ENCODE measurements around the gene CCN5.
"Not testable (repeated sequence)": the region's sequence is repeated elsewhere in the genome, so short reads cannot be mapped to it uniquely, and the experiment has no call there.

Gene CCN5

DNA sequence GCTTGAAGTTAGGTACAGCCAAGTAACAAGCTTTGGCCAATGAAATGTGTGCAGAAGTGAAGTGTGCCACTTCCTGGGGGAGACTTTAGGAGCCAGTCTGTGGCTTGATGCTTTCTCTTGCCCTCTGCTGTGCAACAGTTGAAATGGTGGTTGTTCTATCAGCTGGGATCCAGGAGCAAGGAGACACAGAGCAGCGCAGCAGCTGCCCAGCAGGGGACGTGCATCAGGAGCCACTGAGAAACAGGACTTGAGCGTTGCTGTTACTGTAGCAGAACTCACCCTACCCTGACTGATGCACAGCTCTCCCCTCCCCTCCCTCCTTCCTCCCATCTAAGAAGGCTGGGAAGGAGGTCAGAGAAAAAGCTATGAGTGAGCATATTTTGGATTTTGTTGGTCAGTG lies 18.9 kb upstream of the CCN5 start:
- Histone ChIP-seq H3K4me3 (ENCODE audit: low read depth, low read length) (no peak overlapping the region), H2AK5ac (ENCODE audit: low read length) (no peak overlapping the region), H4K8ac (ENCODE audit: low read depth, low read length) (no peak overlapping the region), H3K79me2 (ENCODE audit: control insufficient read depth, insufficient read depth, low read length, poor library complexity) (no peaks in the 10 kb centered on the region), H3K27ac (ENCODE audit: low read depth, low read length) (no peak overlapping the region), H3K14ac (ENCODE audit: low read length) (no peak overlapping the region), H2AFZ (ENCODE audit: insufficient read depth, low read length, poor library complexity) (no peak overlapping the region), H4K91ac (ENCODE audit: low read depth, low read length) (no peak overlapping the region), H3K23ac (ENCODE audit: low read length) (no peak overlapping the region), H3K79me1 (ENCODE audit: low read length) (peaks cover 7% of the 10 kb centered on the region), H3K9ac (ENCODE audit: low read length) (no peak overlapping the region), H2BK12ac (ENCODE audit: low read length) (no peak overlapping the region), H3K4me2 (ENCODE audit: low read length) (no peak overlapping the region), H3K4ac (ENCODE audit: low read depth, low read length) (no peak overlapping the region), H3K27me3 (ENCODE audit: insufficient read depth, low read length) (no peaks in the 10 kb centered on the region), H2BK5ac (ENCODE audit: low read depth, low read length, poor library complexity) (no peak overlapping the region), H3K18ac (ENCODE audit: low read length) (no peak overlapping the region), H3K4me1 (ENCODE audit: control insufficient read depth in 1 of 2, insufficient read depth in 2 of 2, low read length in 2 of 2) (peaks cover 8 to 11% of the 10 kb centered on the region in 2 experiments), H4K12ac (ENCODE audit: low read depth, low read length) (no peak overlapping the region), H3K9me3 (ENCODE audit: insufficient read depth, low read depth, low read length) (no peaks in the 10 kb centered on the region), H2BK120ac (ENCODE audit: insufficient read depth, low read length, poor library complexity) (no peak overlapping the region), H3K36me3 (ENCODE audit: control insufficient read depth in 1 of 2, insufficient read depth in 2 of 2, low read length in 2 of 2) (no peaks in the 10 kb centered on the region)
- no CpG with 5 or more reads among the region's 3 CpGs for WGBS (ENCODE audit: extremely low coverage, insufficient coverage, insufficient read length)
- no peak for DNase-seq

DNA sequence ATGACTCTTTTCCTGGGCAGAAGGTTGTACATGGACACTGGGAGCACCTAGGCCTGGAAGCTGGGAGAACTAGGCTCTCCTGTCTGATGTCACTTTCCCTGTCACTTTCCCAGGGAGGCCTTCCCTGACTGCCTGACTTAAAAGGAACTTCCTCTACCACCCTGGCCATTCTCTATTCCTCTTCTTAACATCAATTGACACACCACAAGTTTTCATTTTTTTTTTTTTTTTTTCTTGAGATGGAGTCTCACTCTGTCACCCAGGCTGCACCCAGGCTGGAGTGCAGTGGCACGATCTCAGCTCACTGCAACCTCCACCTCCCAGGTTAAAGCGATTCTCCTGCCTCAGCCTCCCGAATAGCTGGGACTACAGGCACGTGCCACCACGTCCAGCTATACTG lies 18.1 kb upstream of the CCN5 start:
- not testable (repeated sequence) for DNase-seq; H3K18ac ChIP-seq (ENCODE audit: low read length); H3K4me3 ChIP-seq (ENCODE audit: low read depth, low read length); H4K8ac ChIP-seq (ENCODE audit: low read depth, low read length); H2BK120ac ChIP-seq (ENCODE audit: insufficient read depth, low read length, poor library complexity); H2BK5ac ChIP-seq (ENCODE audit: low read depth, low read length, poor library complexity); H3K4ac ChIP-seq (ENCODE audit: low read depth, low read length); H2BK12ac ChIP-seq (ENCODE audit: low read length); H3K36me3 ChIP-seq (ENCODE audit: control insufficient read depth in 1 of 2, insufficient read depth in 2 of 2, low read length in 2 of 2); H3K27me3 ChIP-seq (ENCODE audit: insufficient read depth, low read length); H2AK5ac ChIP-seq (ENCODE audit: low read length); H3K79me1 ChIP-seq (ENCODE audit: low read length); H3K79me2 ChIP-seq (ENCODE audit: control insufficient read depth, insufficient read depth, low read length, poor library complexity); H3K4me2 ChIP-seq (ENCODE audit: low read length); H4K12ac ChIP-seq (ENCODE audit: low read depth, low read length); H4K91ac ChIP-seq (ENCODE audit: low read depth, low read length); H3K27ac ChIP-seq (ENCODE audit: low read depth, low read length); H3K23ac ChIP-seq (ENCODE audit: low read length); H3K9me3 ChIP-seq (ENCODE audit: insufficient read depth, low read depth, low read length); H2AFZ ChIP-seq (ENCODE audit: insufficient read depth, low read length, poor library complexity); H3K14ac ChIP-seq (ENCODE audit: low read length); H3K9ac ChIP-seq (ENCODE audit: low read length)
- peaks cover 8 to 11% of the 10 kb centered on the region in 2 experiments for H3K4me1 ChIP-seq (ENCODE audit: control insufficient read depth in 1 of 2, insufficient read depth in 2 of 2, low read length in 2 of 2)
- WGBS (ENCODE audit: extremely low coverage, insufficient coverage, insufficient read length), result no CpG with 5 or more reads among the region's 5 CpGs

GRCh38 chr20:44698351-44698750 lies 16.8 kb upstream of the CCN5 start:
- H3K27ac ChIP-seq (ENCODE audit: low read depth, low read length), result no peak overlapping the region
- no peak overlapping the region for H3K4ac ChIP-seq (ENCODE audit: low read depth, low read length)
- H3K4me1 ChIP-seq (ENCODE audit: control insufficient read depth in 1 of 2, insufficient read depth in 2 of 2, low read length in 2 of 2), result peaks cover 3 to 5% of the 10 kb centered on the region in 2 experiments
- no peaks in the 10 kb centered on the region for H3K36me3 ChIP-seq (ENCODE audit: control insufficient read depth in 1 of 2, insufficient read depth in 2 of 2, low read length in 2 of 2)
- no peak overlapping the region for H4K91ac ChIP-seq (ENCODE audit: low read depth, low read length)
- no peak overlapping the region for H2BK5ac ChIP-seq (ENCODE audit: low read depth, low read length, poor library complexity)
- no peak overlapping the region for H3K4me3 ChIP-seq (ENCODE audit: low read depth, low read length)
- no peaks in the 10 kb centered on the region for H3K27me3 ChIP-seq (ENCODE audit: insufficient read depth, low read length)
- whole genome bisulfite sequencing (ENCODE audit: extremely low coverage, insufficient coverage, insufficient read length), result no CpG with 5 or more reads among the region's 3 CpGs
- H4K8ac ChIP-seq (ENCODE audit: low read depth, low read length), result no peak overlapping the region
- no peak overlapping the region for H2AK5ac ChIP-seq (ENCODE audit: low read length)
- no peak overlapping the region for H2BK12ac ChIP-seq (ENCODE audit: low read length)
- H3K9ac ChIP-seq (ENCODE audit: low read length), result no peak overlapping the region
- no peak for DNase-seq
- H3K9me3 ChIP-seq (ENCODE audit: insufficient read depth, low read depth, low read length), result peaks cover 1% of the 10 kb centered on the region
- no peak overlapping the region for H3K14ac ChIP-seq (ENCODE audit: low read length)
- H3K23ac ChIP-seq (ENCODE audit: low read length), result no peak overlapping the region
- H2BK120ac ChIP-seq (ENCODE audit: insufficient read depth, low read length, poor library complexity), result no peak overlapping the region
- no peaks in the 10 kb centered on the region for H3K79me2 ChIP-seq (ENCODE audit: control insufficient read depth, insufficient read depth, low read length, poor library complexity)
- H3K18ac ChIP-seq (ENCODE audit: low read length), result no peak overlapping the region
- no peak overlapping the region for H2AFZ ChIP-seq (ENCODE audit: insufficient read depth, low read length, poor library complexity)
- no peak overlapping the region for H3K4me2 ChIP-seq (ENCODE audit: low read length)
- H3K79me1 ChIP-seq (ENCODE audit: low read length), result peaks cover under 1% of the 10 kb centered on the region
- H4K12ac ChIP-seq (ENCODE audit: low read depth, low read length), result no peak overlapping the region

DNA sequence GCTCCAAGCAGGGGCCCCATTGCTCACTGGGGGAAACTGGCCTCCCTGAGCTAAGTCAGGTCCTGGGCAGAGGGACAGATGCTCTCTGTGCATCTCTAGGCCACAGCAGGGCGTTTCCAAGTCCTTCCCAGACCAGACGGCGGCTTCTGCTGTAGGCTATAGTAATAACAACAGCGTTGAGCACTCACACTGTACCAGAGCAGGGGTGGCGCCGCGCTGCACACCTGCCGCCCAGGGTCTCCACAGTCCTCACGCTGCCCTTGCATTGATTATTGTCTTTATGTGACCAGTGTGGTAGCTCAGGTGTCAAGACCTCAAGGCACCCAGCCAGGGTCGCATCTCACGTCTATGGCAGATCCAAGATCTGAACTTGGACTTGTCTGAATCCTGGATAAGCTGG lies 14.9 kb upstream of the CCN5 start:
- Histone ChIP-seq H2AK5ac (ENCODE audit: low read length) (no peak overlapping the region), H3K4me1 (ENCODE audit: control insufficient read depth in 1 of 2, insufficient read depth in 2 of 2, low read length in 2 of 2) (no peaks in the 10 kb centered on the region), H3K9me3 (ENCODE audit: insufficient read depth, low read depth, low read length) (peaks cover 1% of the 10 kb centered on the region), H4K8ac (ENCODE audit: low read depth, low read length) (no peak overlapping the region), H2BK12ac (ENCODE audit: low read length) (no peak overlapping the region), H2BK5ac (ENCODE audit: low read depth, low read length, poor library complexity) (no peak overlapping the region), H4K12ac (ENCODE audit: low read depth, low read length) (no peak overlapping the region), H3K4me2 (ENCODE audit: low read length) (no peak overlapping the region), H2AFZ (ENCODE audit: insufficient read depth, low read length, poor library complexity) (no peak overlapping the region), H3K79me2 (ENCODE audit: control insufficient read depth, insufficient read depth, low read length, poor library complexity) (no peaks in the 10 kb centered on the region), H2BK120ac (ENCODE audit: insufficient read depth, low read length, poor library complexity) (no peak overlapping the region), H3K14ac (ENCODE audit: low read length) (no peak overlapping the region), H3K18ac (ENCODE audit: low read length) (no peak overlapping the region), H3K4me3 (ENCODE audit: low read depth, low read length) (no peak overlapping the region), H3K4ac (ENCODE audit: low read depth, low read length) (no peak overlapping the region), H3K36me3 (ENCODE audit: control insufficient read depth in 1 of 2, insufficient read depth in 2 of 2, low read length in 2 of 2) (no peaks in the 10 kb centered on the region), H3K9ac (ENCODE audit: low read length) (no peak overlapping the region), H4K91ac (ENCODE audit: low read depth, low read length) (no peak overlapping the region), H3K27me3 (ENCODE audit: insufficient read depth, low read length) (no peaks in the 10 kb centered on the region), H3K23ac (ENCODE audit: low read length) (no peak overlapping the region), H3K27ac (ENCODE audit: low read depth, low read length) (no peak overlapping the region), H3K79me1 (ENCODE audit: low read length) (no peaks in the 10 kb centered on the region)
- WGBS (ENCODE audit: extremely low coverage, insufficient coverage, insufficient read length), result no CpG with 5 or more reads among the region's 11 CpGs
- DNase-seq, result no peak

Data from trophoblast cell (in vitro differentiated cells and primary cell).